HFFc6 (cell line): Measurements from ENCODE around the gene TTLL12. TPM values are rescaled to one million over a fixed set of nuclear protein-coding genes. Genes with fewer than 3 reads are reported as not detected.

Source experiments
- DNase-seq: peaks from one replicate; pipeline ENCODE4 v3.0.0-alpha.2; 2018
- H3K27ac Mint-ChIP-seq: 2 replicates; pipeline ENCODE4 v1.8.0; 2020; ENCODE audit warnings: mild to moderate bottlenecking, mixed read lengths
- H3K27me3 Mint-ChIP-seq: 2 replicates; pipeline ENCODE4 v1.8.0; 2021; ENCODE audit warnings: mild to moderate bottlenecking, moderate library complexity, mixed read lengths; ENCODE audit not compliant: insufficient read depth
- H3K36me3 Mint-ChIP-seq: 2 replicates; pipeline ENCODE4 v1.8.0; 2021; ENCODE audit warnings: low read depth, mixed read lengths
- H3K4me1 Mint-ChIP-seq: 2 replicates; pipeline ENCODE4 v1.8.0; 2020; ENCODE audit warnings: low read depth, mixed read lengths
- H3K4me3 Mint-ChIP-seq: 2 replicates; pipeline ENCODE4 v1.8.0; 2020; ENCODE audit warnings: mild to moderate bottlenecking, moderate library complexity, mixed read lengths
- H3K9me3 Mint-ChIP-seq: 2 replicates; pipeline ENCODE4 v1.8.0; 2020; ENCODE audit warnings: mild to moderate bottlenecking, mixed read lengths
- CTCF ChIP-seq: fragments of 200-600 bp; sonication (generic); IDR thresholded peaks from 2 replicates; pipeline ENCODE4 v1.5.0; 2021; ENCODE audit warnings: antibody characterized with exemption, mild to moderate bottlenecking
- total RNA-seq, 6 experiments: library from RNA; stranded (reverse); fragmentation: NEBNext Ultra II Directional; extraction: Animal tissue kit (Norgen Biotek cat#: 25700); gene quantifications; 2 replicates in 1 of 6; 3 replicates in 5 of 6; pipeline ENCODE4 v1.2.3, GENCODE V29; 2021

The TTLL12 gene
- total RNA-seq, 6 experiments from 2014 or later: 33.9 to 42.4 (median 38.7) TPM

- no peak for TF ChIP-seq CTCF
- no peak overlapping the region for H3K4me3 Mint-ChIP-seq
- peaks cover 11% of the 10 kb centered on the region; the same call in 1 of the 2 replicates for H3K4me1 Mint-ChIP-seq
- peaks cover 4% of the 10 kb centered on the region; the same call in 1 of the 2 replicates for H3K36me3 Mint-ChIP-seq
- DNase-seq: no peak
- peaks cover 2% of the 10 kb centered on the region; the same call in 1 of the 2 replicates for H3K27me3 Mint-ChIP-seq
- H3K9me3 Mint-ChIP-seq: no peaks in the 10 kb centered on the region
- no peak overlapping the region for H3K27ac Mint-ChIP-seq
These were observed 15.9 kb downstream of the TTLL12 start for GRCh38 chr22:43171019-43171491.

GRCh38 chr22:43170131-43170480 is 16.8 kb downstream of the TTLL12 start:
- peaks cover 4% of the 10 kb centered on the region; the same call in 1 of the 2 replicates for H3K36me3 Mint-ChIP-seq
- H3K4me1 Mint-ChIP-seq: peaks cover 11% of the 10 kb centered on the region; the same call in 1 of the 2 replicates
- DNase-seq: no peak
- no peaks in the 10 kb centered on the region for H3K9me3 Mint-ChIP-seq
- H3K4me3 Mint-ChIP-seq: no peak overlapping the region
- H3K27me3 Mint-ChIP-seq: peaks cover 2% of the 10 kb centered on the region; the same call in 1 of the 2 replicates
- no peak overlapping the region for H3K27ac Mint-ChIP-seq
- no peak for TF ChIP-seq CTCF

GRCh38 chr22:43169310-43170130 is 17.4 kb downstream of the TTLL12 start:
- no peak for TF ChIP-seq CTCF
- Mint-ChIP-seq H3K4me3 (no peak overlapping the region), H3K9me3 (no peaks in the 10 kb centered on the region), H3K27ac (no peak overlapping the region; the same call in 1 of the 2 replicates), H3K27me3 (peaks cover 2% of the 10 kb centered on the region; the same call in 1 of the 2 replicates), H3K36me3 (peaks cover 4% of the 10 kb centered on the region; the same call in 1 of the 2 replicates), H3K4me1 (peaks cover 11% of the 10 kb centered on the region; the same call in 1 of the 2 replicates)
- no peak for DNase-seq

- Mint-ChIP-seq H3K36me3 (peaks cover 9% of the 10 kb centered on the region; the same call in 1 of the 2 replicates), H3K27ac (peak overlapping the region; percentile 47)
- peak; percentile 32 for DNase-seq
These were observed 18.2 kb downstream of the TTLL12 start for GRCh38 chr22:43168471-43169309.

More at GRCh38 chr22:43168471-43169309, 18.2 kb downstream of the TTLL12 start:
- TF ChIP-seq CTCF: no peak
- Mint-ChIP-seq H3K4me1 (peaks cover 11% of the 10 kb centered on the region; the same call in 1 of the 2 replicates), H3K4me3 (no peak overlapping the region), H3K27me3 (peaks cover 3% of the 10 kb centered on the region; the same call in 1 of the 2 replicates), H3K9me3 (no peaks in the 10 kb centered on the region)
